Measurements from ENCODE around the gene ST3GAL3. TPM values are rescaled to one million over a fixed set of nuclear protein-coding genes. Genes with fewer than 3 reads are reported as not detected.

Gene ST3GAL3
- total RNA-seq, 1 donor from 2014 or later: 11.4 TPM

GRCh38 chr1:43789604-43790550 is 82.5 kb downstream of the ST3GAL3 start:
- H3K9me3 ChIP-seq (ENCODE audit: insufficient read depth, low read depth, low read length): no peaks in the 10 kb centered on the region
- H3K4me2 ChIP-seq (ENCODE audit: low read length): no peak overlapping the region
- Mint-ChIP-seq H3K4me3 (ENCODE audit: unreplicated experiment) (no peak overlapping the region), H3K9me3 (ENCODE audit: unreplicated experiment) (no peaks in the 10 kb centered on the region), H3K36me3 (ENCODE audit: low read depth, unreplicated experiment) (peaks cover 5% of the 10 kb centered on the region), H3K4me1 (ENCODE audit: low read depth, unreplicated experiment) (no peaks in the 10 kb centered on the region), H3K27ac (ENCODE audit: unreplicated experiment) (no peak overlapping the region), H3K27me3 (ENCODE audit: low read depth, unreplicated experiment) (no peaks in the 10 kb centered on the region)
- no peaks in the 10 kb centered on the region for H3K36me3 ChIP-seq (ENCODE audit: insufficient read depth, low read length)
- FAIRE-seq: no peak
- H3K4me3 ChIP-seq (ENCODE audit: insufficient read depth, low read depth, low read length): no peak overlapping the region
- H3K27me3 ChIP-seq (ENCODE audit: insufficient read depth, low read length): no peaks in the 10 kb centered on the region
- no peak overlapping the region for H3K27ac ChIP-seq (ENCODE audit: low read depth, low read length)
- peaks cover 11% of the 10 kb centered on the region for H4K20me1 ChIP-seq (ENCODE audit: insufficient read depth, low read length)
- no peak for TF ChIP-seq EZH2 (IDR thresholded peaks at IDR 0.05; ENCODE audit: insufficient read depth, low read length)
- no peak for TF ChIP-seq CTCF (IDR thresholded peaks at IDR 0.05; ENCODE audit: insufficient read depth, low read depth, low read length)
- no peak for DNase-seq (ENCODE audit: low read depth)
- peaks cover 6% of the 10 kb centered on the region for H3K79me2 ChIP-seq (ENCODE audit: insufficient read depth, low read length)
- no peak overlapping the region for H3K9ac ChIP-seq (ENCODE audit: low read length)
- H3K4me1 ChIP-seq (ENCODE audit: insufficient read depth, low read length): no peaks in the 10 kb centered on the region
- no peak overlapping the region for H2AFZ ChIP-seq (ENCODE audit: low read depth, low read length)

GRCh38 chr1:43791243-43791642 is 83.9 kb downstream of the ST3GAL3 start:
- Histone ChIP-seq H3K4me2 (ENCODE audit: low read length) (no peak overlapping the region), H3K79me2 (ENCODE audit: insufficient read depth, low read length) (peaks cover 6% of the 10 kb centered on the region), H3K4me3 (ENCODE audit: insufficient read depth, low read depth, low read length) (no peak overlapping the region), H3K27ac (ENCODE audit: low read depth, low read length) (no peak overlapping the region), H3K27me3 (ENCODE audit: insufficient read depth, low read length) (no peaks in the 10 kb centered on the region), H3K36me3 (ENCODE audit: insufficient read depth, low read length) (no peaks in the 10 kb centered on the region), H3K4me1 (ENCODE audit: insufficient read depth, low read length) (peaks cover 6% of the 10 kb centered on the region), H2AFZ (ENCODE audit: low read depth, low read length) (no peak overlapping the region), H3K9ac (ENCODE audit: low read length) (no peak overlapping the region), H3K9me3 (ENCODE audit: insufficient read depth, low read depth, low read length) (no peaks in the 10 kb centered on the region), H4K20me1 (ENCODE audit: insufficient read depth, low read length) (peaks cover 8% of the 10 kb centered on the region)
- Mint-ChIP-seq H3K9me3 (ENCODE audit: unreplicated experiment) (no peaks in the 10 kb centered on the region), H3K4me1 (ENCODE audit: low read depth, unreplicated experiment) (peaks cover 5% of the 10 kb centered on the region), H3K4me3 (ENCODE audit: unreplicated experiment) (no peak overlapping the region), H3K27ac (ENCODE audit: unreplicated experiment) (no peak overlapping the region), H3K36me3 (ENCODE audit: low read depth, unreplicated experiment) (peaks cover 5% of the 10 kb centered on the region), H3K27me3 (ENCODE audit: low read depth, unreplicated experiment) (no peaks in the 10 kb centered on the region)
- TF ChIP-seq EZH2 (IDR thresholded peaks at IDR 0.05; ENCODE audit: insufficient read depth, low read length) (no peak), CTCF (IDR thresholded peaks at IDR 0.05; ENCODE audit: insufficient read depth, low read depth, low read length) (no peak)
- FAIRE-seq (no peak), DNase-seq (ENCODE audit: low read depth) (no peak)

- Histone ChIP-seq H3K27ac (ENCODE audit: low read depth, low read length) (no peak overlapping the region), H3K4me1 (ENCODE audit: insufficient read depth, low read length) (peaks cover 20% of the 10 kb centered on the region), H3K27me3 (ENCODE audit: insufficient read depth, low read length) (no peaks in the 10 kb centered on the region), H3K79me2 (ENCODE audit: insufficient read depth, low read length) (no peaks in the 10 kb centered on the region), H4K20me1 (ENCODE audit: insufficient read depth, low read length) (no peaks in the 10 kb centered on the region), H2AFZ (ENCODE audit: low read depth, low read length) (no peak overlapping the region), H3K36me3 (ENCODE audit: insufficient read depth, low read length) (no peaks in the 10 kb centered on the region), H3K4me3 (ENCODE audit: insufficient read depth, low read depth, low read length) (no peak overlapping the region), H3K9me3 (ENCODE audit: insufficient read depth, low read depth, low read length) (no peaks in the 10 kb centered on the region), H3K9ac (ENCODE audit: low read length) (no peak overlapping the region), H3K4me2 (ENCODE audit: low read length) (peak overlapping the region; percentile 66)
- Mint-ChIP-seq H3K4me3 (ENCODE audit: unreplicated experiment) (no peak overlapping the region), H3K36me3 (ENCODE audit: low read depth, unreplicated experiment) (peaks cover 14% of the 10 kb centered on the region), H3K9me3 (ENCODE audit: unreplicated experiment) (no peaks in the 10 kb centered on the region), H3K4me1 (ENCODE audit: low read depth, unreplicated experiment) (peaks cover 15% of the 10 kb centered on the region), H3K27me3 (ENCODE audit: low read depth, unreplicated experiment) (no peaks in the 10 kb centered on the region), H3K27ac (ENCODE audit: unreplicated experiment) (no peak overlapping the region)
- FAIRE-seq (no peak), DNase-seq (ENCODE audit: low read depth) (peak; percentile 83)
- no peak for TF ChIP-seq CTCF (IDR thresholded peaks at IDR 0.05; ENCODE audit: insufficient read depth, low read depth, low read length)
- no peak for TF ChIP-seq EZH2 (IDR thresholded peaks at IDR 0.05; ENCODE audit: insufficient read depth, low read length)
Observed at GRCh38 chr1:43796111-43796581, 88.8 kb downstream of the ST3GAL3 start.

All from astrocyte (in vitro differentiated cells and primary cell).